ENCODE measurements around the gene IFT88.

DNA sequence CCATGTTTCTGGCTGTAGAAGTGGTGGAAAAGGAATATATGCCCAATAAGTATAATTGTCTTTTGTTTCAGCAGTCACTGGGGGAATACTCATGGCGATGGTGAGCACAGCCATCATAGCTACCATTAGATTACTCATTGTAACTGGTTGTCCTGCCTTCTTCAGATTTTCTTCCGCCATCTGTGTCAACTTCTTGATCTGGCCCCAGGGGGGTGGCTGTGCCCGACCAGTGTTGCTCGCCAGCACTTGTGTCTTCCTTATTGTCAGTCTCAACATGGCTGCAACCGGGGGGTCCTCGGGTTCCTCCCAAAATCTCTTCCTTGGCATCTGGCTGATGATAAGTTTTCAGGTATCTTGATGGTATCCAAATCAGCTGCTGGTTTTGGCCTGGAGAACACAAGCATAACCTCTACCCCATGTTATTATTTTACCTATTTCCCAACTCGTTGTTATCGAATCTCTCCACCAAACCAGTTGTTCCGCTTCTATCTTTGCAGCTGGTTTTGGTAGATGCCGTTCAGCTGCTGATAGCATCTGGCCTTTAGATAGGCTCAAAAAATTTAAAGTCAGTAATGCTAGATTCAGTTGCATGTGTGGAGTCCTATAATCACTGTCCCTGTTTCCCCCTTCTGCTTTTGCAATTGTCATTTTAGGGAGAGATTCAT, 113.6 kb downstream of the IFT88 start:
- TF ChIP-seq, protein P1, sequence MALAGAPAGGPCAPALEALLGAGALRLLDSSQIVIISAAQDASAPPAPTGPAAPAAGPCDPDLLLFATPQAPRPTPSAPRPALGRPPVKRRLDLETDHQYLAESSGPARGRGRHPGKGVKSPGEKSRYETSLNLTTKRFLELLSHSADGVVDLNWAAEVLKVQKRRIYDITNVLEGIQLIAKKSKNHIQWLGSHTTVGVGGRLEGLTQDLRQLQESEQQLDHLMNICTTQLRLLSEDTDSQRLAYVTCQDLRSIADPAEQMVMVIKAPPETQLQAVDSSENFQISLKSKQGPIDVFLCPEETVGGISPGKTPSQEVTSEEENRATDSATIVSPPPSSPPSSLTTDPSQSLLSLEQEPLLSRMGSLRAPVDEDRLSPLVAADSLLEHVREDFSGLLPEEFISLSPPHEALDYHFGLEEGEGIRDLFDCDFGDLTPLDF (CRISPR knock-in tag; IDR thresholded peaks at IDR 0.05) = no peak
- TF ChIP-seq, protein P2, sequence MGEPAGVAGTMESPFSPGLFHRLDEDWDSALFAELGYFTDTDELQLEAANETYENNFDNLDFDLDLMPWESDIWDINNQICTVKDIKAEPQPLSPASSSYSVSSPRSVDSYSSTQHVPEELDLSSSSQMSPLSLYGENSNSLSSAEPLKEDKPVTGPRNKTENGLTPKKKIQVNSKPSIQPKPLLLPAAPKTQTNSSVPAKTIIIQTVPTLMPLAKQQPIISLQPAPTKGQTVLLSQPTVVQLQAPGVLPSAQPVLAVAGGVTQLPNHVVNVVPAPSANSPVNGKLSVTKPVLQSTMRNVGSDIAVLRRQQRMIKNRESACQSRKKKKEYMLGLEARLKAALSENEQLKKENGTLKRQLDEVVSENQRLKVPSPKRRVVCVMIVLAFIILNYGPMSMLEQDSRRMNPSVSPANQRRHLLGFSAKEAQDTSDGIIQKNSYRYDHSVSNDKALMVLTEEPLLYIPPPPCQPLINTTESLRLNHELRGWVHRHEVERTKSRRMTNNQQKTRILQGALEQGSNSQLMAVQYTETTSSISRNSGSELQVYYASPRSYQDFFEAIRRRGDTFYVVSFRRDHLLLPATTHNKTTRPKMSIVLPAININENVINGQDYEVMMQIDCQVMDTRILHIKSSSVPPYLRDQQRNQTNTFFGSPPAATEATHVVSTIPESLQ (CRISPR knock-in tag; IDR thresholded peaks at IDR 0.05) = no peak
- TF ChIP-seq CAMTA2 (CRISPR knock-in tag; conservative IDR thresholded peaks at IDR 0.05) (no peak), YY1 (IDR thresholded peaks at IDR 0.05; ENCODE audit: borderline replicate concordance in 1 of 3, control insufficient read depth in 1 of 3, extremely low read depth in 1 of 3, insufficient read depth in 3 of 3, insufficient read length in 1 of 3, insufficient replicate concordance in 2 of 3, low read depth in 1 of 3, low read length in 2 of 3) (no peak), ZNF717 (CRISPR knock-in tag; IDR thresholded peaks at IDR 0.05) (no peak), RNF2 (IDR thresholded peaks at IDR 0.05) (no peak), CEBPB (tag; IDR thresholded peaks at IDR 0.05) (no peak), BRF1 (IDR thresholded peaks at IDR 0.05; ENCODE audit: borderline replicate concordance, extremely low read depth, insufficient read length) (no peak), SMARCC2 (IDR thresholded peaks at IDR 0.05; ENCODE audit: low read depth) (no peak), RCOR1 (IDR thresholded peaks at IDR 0.05; ENCODE audit: borderline replicate concordance in 1 of 2, low read depth in 2 of 2, low read length in 2 of 2) (no peak), TAF1 (IDR thresholded peaks at IDR 0.05; ENCODE audit: control insufficient read depth, extremely low read depth, insufficient read depth, low read length, severe bottlenecking) (no peak), MYC (IDR thresholded peaks at IDR 0.05; ENCODE audit: low read depth, low read length) (no peak), MYC (CRISPR knock-in tag; IDR thresholded peaks at IDR 0.05; ENCODE audit: borderline replicate concordance, low read depth) (no peak)
- TF ChIP-seq, protein P3, sequence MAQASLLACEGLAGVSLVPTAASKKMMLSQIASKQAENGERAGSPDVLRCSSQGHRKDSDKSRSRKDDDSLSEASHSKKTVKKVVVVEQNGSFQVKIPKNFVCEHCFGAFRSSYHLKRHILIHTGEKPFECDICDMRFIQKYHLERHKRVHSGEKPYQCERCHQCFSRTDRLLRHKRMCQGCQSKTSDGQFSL (CRISPR knock-in tag; IDR thresholded peaks at IDR 0.05) = no peak
- TF ChIP-seq, protein P3 (tag; IDR thresholded peaks at IDR 0.05) = no peak
- TF ChIP-seq, protein P4, sequence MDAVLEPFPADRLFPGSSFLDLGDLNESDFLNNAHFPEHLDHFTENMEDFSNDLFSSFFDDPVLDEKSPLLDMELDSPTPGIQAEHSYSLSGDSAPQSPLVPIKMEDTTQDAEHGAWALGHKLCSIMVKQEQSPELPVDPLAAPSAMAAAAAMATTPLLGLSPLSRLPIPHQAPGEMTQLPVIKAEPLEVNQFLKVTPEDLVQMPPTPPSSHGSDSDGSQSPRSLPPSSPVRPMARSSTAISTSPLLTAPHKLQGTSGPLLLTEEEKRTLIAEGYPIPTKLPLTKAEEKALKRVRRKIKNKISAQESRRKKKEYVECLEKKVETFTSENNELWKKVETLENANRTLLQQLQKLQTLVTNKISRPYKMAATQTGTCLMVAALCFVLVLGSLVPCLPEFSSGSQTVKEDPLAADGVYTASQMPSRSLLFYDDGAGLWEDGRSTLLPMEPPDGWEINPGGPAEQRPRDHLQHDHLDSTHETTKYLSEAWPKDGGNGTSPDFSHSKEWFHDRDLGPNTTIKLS (IDR thresholded peaks at IDR 0.05; ENCODE audit: borderline replicate concordance, low read depth) = no peak

Data from K562 (cell line).